Skeletal muscle tissue (tissue), 4 donors: Measurements from ENCODE around the gene BIN2. TPM values are rescaled to one million over a fixed set of nuclear protein-coding genes. Genes with fewer than 3 reads are reported as not detected.

Experiments
- H3K27ac ChIP-seq: one replicate; pipeline ENCODE4 v1.7.0; 2013; ENCODE audit warnings: mild to moderate bottlenecking, low read depth, low read length, inconsistent platforms
- H3K27me3 ChIP-seq, 3 donors: one replicate each; pipeline ENCODE4 v1.7.0; 2013; ENCODE audit warnings: low read length in 3 of 3; ENCODE audit not compliant: control insufficient read depth in 3 of 3, insufficient read depth in 3 of 3
- H3K36me3 ChIP-seq, 3 donors: one replicate each; pipeline ENCODE4 v1.7.0; 2013; ENCODE audit warnings: low read length in 3 of 3; ENCODE audit not compliant: control insufficient read depth in 3 of 3, insufficient read depth in 3 of 3
- H3K4me1 ChIP-seq, 3 donors: one replicate each; pipeline ENCODE4 v1.7.0; 2013; ENCODE audit warnings: low read length in 3 of 3, mild to moderate bottlenecking in 3 of 3; ENCODE audit not compliant: control insufficient read depth in 3 of 3, insufficient read depth in 3 of 3
- H3K4me3 ChIP-seq, 3 donors: one replicate each; pipeline ENCODE4 v1.7.0; 2013; ENCODE audit warnings: low read length in 3 of 3
- H3K9ac ChIP-seq, 3 donors: one replicate each; pipeline ENCODE4 v1.7.0; 2013; ENCODE audit warnings: low read length in 3 of 3, mild to moderate bottlenecking in 3 of 3, moderate library complexity in 2 of 3, low read depth in 1 of 3
- H3K9me3 ChIP-seq, 3 donors: one replicate each; pipeline ENCODE4 v1.7.0; 2013; ENCODE audit warnings: low read length in 3 of 3; ENCODE audit not compliant: control insufficient read depth in 3 of 3
- total RNA-seq: library from RNA; depleted of rRNA; stranded (reverse); fragments of >200 nt; gene quantifications from one replicate; pipeline ENCODE4 v1.2.3, GENCODE V29; 2014
- donor health status: Osteomylitis.

BIN2 gene
- 3.1 TPM for total RNA-seq

DNA sequence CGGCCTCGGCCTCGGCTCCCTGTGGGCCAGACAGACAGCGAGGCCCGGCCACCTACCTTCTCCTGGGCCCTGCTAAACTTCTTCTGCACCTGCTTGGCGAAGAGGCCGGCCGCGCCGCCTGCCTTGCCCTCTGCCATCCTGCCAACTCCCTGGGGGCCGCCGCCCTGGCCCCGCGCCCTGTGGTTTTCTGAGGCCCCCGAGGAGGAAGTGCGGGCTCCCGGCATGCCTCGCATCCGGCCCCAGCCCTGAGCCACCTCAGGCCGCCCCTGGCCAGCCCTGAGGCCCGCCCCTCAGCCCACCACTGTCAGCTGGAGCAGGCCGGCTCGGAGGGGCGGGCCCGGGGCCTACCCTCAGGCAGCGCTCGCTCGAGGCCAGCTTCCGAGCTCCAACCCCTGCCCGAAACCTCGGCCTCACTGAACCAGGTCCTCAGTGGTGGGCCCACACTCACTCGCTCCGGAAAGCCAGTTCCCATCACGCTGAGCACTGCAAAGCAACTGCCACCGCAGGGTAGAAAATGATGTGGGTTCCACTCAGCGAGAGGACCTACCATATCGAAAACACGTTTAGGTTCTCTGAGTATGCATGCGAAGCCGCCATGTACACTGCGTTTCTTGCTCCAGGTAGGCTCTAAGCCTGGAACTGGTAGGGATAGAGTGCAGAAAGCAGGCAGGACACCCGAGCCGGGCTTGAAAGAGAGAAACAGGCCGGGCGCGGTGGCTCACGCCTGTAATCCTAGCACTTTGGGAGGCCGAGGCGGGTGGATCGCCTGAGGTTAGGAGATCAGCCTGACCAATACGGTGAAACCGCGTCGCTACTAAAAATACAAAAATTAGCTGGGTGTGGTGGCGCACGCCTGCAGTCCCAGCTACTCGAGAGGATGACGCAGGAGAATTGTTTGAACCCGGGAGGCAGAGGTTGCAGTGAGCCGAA, at the start of gene BIN2:
TSS of gene BIN2 (minus strand) at position 209 of the 930 bp plus-strand sequence. CDS start at position 137, 72 bp downstream.
- H3K4me1 ChIP-seq: peaks cover 0 to 14% (median 3%) of the 10 kb centered on the region in 3 donors
- peak within 1 kb of the TSS; percentile 47 for H3K27ac ChIP-seq
- peak within 1 kb of the TSS in 1 of 3 donors; percentile 8 for H3K4me3 ChIP-seq
- H3K9me3 ChIP-seq: no peaks in the 10 kb centered on the region
- H3K27me3 ChIP-seq: no peaks in the 10 kb centered on the region
- H3K36me3 ChIP-seq: no peaks in the 10 kb centered on the region
- H3K9ac ChIP-seq: peak within 1 kb of the TSS in 1 of 3 donors; percentile 20

DNA sequence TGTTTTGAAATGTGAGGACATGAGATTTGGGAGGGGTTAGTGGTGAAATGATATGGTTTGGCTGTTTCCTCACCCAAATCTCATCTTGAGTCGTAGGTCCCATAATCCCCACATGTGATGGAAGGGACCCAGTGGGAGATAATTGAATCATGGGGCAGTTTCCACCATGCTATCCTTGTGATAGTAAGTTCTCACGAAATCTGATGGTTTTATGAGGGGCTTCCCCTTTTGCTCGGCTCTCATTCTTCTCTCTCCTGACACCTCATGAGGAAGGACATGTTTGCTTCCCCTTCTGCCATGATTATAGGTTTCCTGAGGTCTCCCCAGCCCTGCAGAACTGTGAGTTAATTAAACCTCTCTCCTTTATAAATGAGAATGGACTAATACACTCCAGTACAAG, 49.2 kb upstream of the BIN2 start:
- H3K36me3 ChIP-seq: no peaks in the 10 kb centered on the region
- no peak overlapping the region for H3K4me3 ChIP-seq
- no peak overlapping the region for H3K27ac ChIP-seq
- H3K27me3 ChIP-seq: no peaks in the 10 kb centered on the region
- H3K9me3 ChIP-seq: no peaks in the 10 kb centered on the region
- peaks cover 4 to 18% (median 14%) of the 10 kb centered on the region in 3 donors for H3K4me1 ChIP-seq
- no peak overlapping the region for H3K9ac ChIP-seq

DNA sequence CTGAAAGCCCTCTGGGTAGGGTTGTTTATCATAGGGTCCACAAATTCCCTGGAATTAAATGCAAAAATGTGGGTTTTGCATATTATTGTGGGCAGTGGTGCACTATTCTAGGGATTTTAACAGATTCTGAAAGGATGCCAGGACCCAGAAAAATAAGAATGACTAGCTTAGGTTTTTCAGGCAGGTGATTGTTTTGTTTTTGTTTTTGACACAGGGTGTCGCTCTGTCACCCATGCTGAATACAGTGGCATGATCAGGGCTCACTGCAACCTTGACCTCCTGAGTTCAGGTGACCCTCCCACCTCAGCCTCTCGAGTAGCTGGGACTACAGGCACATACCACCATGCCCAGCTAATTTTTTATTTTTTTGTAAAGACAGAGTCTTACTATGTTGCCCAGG, 48.0 kb upstream of the BIN2 start:
- H3K36me3 ChIP-seq: no peaks in the 10 kb centered on the region
- peak overlapping the region; percentile 26 for H3K27ac ChIP-seq
- peaks cover 4 to 18% (median 9%) of the 10 kb centered on the region in 3 donors for H3K4me1 ChIP-seq
- peak overlapping the region; percentile 11 to 34 (median 22) for H3K9ac ChIP-seq
- H3K27me3 ChIP-seq: no peaks in the 10 kb centered on the region
- no peak overlapping the region for H3K4me3 ChIP-seq
- no peaks in the 10 kb centered on the region for H3K9me3 ChIP-seq

DNA sequence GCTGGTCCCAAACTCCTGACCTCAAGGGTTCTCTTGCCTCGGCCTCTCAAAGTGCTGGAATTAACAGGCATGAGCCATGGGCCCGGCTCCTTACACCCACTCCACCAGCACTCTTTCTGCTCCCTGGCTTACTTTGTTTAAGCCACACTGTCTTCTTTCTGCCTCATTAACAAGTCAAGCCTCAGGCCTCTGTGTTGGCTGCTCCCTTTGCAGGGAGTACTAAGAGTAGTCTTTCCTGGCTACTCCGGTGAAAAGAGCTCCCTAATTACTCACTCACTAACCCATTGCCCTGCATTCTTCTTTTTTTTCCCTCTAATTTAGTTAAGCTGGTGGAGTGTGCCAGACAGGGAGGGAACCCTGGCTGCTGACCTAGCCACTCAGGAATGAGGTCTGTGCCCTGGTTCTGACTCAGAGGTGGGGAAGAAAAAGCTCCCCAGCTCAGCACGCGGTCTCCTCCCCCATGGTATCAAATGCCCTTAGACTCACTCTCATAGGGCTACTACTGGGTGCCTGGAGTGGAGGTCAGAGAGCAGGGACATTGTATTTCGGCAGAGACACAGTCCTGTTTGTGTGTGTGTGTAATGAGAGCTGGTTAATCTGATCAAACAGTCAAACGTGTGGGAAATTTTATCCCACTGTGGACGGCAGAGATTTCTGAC, 47.5 kb upstream of the BIN2 start:
- H3K27ac ChIP-seq: peak overlapping the region; percentile 26

DNA sequence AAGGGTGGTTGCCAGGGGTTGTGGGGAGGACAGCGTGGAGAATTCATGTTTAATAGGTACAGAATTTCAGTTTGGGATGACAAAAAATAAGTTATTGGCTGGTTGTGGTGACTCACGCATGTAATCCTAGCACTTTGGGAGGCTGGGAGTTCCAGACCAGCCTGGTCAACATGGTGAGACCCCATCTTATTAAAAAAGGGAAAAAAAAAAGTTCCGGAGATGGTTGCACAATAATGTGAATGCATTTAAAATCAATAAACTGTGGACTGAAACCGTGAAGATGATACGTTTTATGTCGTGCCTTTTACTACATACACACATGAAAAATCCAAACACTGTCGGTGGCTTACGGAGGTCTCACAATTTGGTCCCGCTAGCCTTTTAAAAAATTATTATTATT, 46.7 kb upstream of the BIN2 start:
- H3K9ac ChIP-seq: no peak overlapping the region
- no peak overlapping the region for H3K27ac ChIP-seq
- no peaks in the 10 kb centered on the region for H3K9me3 ChIP-seq
- no peaks in the 10 kb centered on the region for H3K27me3 ChIP-seq
- peaks cover 4 to 18% (median 9%) of the 10 kb centered on the region in 3 donors for H3K4me1 ChIP-seq
- H3K4me3 ChIP-seq: no peak overlapping the region
- no peaks in the 10 kb centered on the region for H3K36me3 ChIP-seq

More for the DNA sequence above, 47.5 kb upstream of the BIN2 start:
- Histone ChIP-seq H3K9me3 (no peaks in the 10 kb centered on the region), H3K36me3 (no peaks in the 10 kb centered on the region), H3K4me3 (no peak overlapping the region), H3K9ac (peak overlapping the region; percentile 11 to 34 (median 22)), H3K27me3 (no peaks in the 10 kb centered on the region), H3K4me1 (peaks cover 4 to 18% (median 9%) of the 10 kb centered on the region in 3 donors)

DNA sequence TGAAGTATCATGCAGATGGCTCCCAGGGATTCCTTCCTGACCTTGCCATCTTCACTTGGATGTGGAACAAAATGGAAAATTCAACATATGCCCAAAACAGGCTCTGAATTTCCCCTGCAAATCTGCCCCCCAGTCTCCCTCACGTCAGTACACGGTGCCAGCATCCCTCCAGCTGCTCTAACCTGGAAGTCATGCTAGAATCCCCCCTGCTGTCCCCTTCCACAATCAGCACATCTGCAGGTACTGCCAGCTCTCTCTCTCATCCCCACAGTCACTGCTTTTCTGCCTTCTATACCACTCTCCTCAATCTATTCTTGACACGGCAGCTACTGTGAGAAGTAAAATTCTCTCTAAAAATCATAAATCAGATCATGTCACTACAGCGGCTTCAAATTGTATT, 45.6 kb upstream of the BIN2 start:
- no peak overlapping the region for H3K9ac ChIP-seq
- peaks cover 4 to 14% (median 9%) of the 10 kb centered on the region in 3 donors for H3K4me1 ChIP-seq
- no peaks in the 10 kb centered on the region for H3K36me3 ChIP-seq
- H3K27me3 ChIP-seq: no peaks in the 10 kb centered on the region
- H3K4me3 ChIP-seq: no peak overlapping the region
- H3K9me3 ChIP-seq: no peaks in the 10 kb centered on the region
- no peak overlapping the region for H3K27ac ChIP-seq

DNA sequence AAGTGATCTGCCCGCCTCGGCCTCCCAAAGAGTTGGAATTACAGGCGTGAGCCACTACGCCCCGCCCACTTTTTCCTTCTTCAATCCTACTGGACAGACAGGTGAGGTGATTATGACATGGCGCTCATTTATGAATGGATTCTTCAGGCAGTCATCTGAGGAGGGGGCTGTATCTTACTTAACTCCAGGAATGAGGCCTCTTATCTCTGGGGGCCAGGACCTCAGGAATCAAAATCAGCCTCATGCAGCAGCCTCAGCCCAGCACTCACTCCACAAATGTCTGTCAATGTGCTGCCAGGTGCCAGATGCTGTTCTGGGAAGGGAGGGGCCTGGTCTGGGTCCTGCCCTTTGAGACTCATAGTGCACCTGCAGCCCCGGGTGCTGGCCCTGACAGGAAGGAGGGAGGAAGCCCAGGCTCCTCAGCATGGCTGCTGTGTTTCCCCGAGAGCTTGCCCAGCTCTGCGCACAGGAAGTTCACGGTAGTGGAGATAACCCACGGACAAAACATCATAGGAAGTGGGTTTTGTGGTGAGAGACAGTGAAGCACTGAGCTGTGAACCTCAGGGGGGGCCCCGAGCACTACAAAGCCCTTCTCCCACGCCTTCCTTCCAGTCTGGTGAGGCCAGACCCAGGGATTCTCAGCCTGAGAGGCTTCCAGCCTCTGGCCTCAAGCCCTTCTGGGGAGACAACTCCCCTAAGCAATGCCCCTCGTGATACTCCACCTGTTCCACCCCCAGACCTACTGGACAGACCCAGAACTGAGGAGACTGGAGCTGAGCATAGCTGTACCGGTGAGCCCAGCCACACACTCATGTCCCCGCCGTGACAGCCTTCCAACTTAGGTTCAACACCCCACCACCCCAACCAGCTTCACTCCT, 44.9 kb upstream of the BIN2 start:
- Histone ChIP-seq H3K4me3 (no peak overlapping the region), H3K9me3 (no peaks in the 10 kb centered on the region)

DNA sequence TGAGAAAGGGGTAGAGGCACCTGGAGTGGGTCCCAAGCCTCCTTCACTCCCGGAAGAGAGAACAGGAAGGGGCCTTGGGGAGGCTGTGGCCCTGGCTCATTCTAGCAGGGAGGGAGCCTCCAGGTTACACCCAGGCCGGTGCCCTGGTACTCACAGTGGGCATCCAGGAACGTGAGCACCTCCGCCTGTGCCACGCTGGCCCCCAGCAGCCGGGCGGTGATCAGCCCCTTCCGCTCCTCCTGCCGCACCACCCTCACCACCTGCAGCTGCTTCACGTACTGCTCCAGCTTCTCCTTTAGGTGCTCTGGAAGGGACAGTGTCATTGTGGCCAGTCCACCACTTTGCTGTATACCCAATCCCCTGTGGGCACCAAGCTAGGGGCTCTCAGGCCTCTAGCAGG, 41.3 kb upstream of the BIN2 start:
- H3K27me3 ChIP-seq: no peaks in the 10 kb centered on the region
- H3K36me3 ChIP-seq: no peaks in the 10 kb centered on the region
- no peaks in the 10 kb centered on the region for H3K4me1 ChIP-seq
- H3K27ac ChIP-seq: no peak overlapping the region
- H3K4me3 ChIP-seq: no peak overlapping the region
- H3K9ac ChIP-seq: no peak overlapping the region
- H3K9me3 ChIP-seq: no peaks in the 10 kb centered on the region

More for the DNA sequence above, 44.9 kb upstream of the BIN2 start:
- no peaks in the 10 kb centered on the region for H3K27me3 ChIP-seq
- H3K27ac ChIP-seq: no peak overlapping the region
- peaks cover 4 to 12% (median 9%) of the 10 kb centered on the region in 3 donors for H3K4me1 ChIP-seq
- no peak overlapping the region for H3K9ac ChIP-seq
- H3K36me3 ChIP-seq: no peaks in the 10 kb centered on the region

DNA sequence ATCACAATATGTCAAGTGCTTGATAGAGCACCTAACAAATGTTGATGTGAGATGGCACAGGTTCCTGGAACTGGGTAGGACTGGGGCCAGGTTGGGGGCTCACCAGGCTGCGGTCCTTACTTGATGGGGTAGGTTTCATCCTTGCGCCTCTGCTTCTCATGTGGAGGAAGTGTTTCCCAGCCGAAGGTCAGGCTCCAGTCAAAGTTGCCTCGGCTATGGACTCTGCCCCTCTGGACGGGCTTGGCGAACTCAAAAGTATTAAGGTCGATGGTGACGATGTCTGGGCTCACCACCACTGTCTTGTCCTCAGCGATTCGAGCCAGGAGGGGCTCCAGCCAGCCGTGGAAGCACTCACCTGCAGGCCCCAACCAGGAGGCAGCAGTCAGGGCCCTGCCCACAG, 40.0 kb upstream of the BIN2 start:
- H3K4me3 ChIP-seq: no peak overlapping the region
- no peaks in the 10 kb centered on the region for H3K9me3 ChIP-seq

More for the DNA sequence above, 40.0 kb upstream of the BIN2 start:
- Histone ChIP-seq H3K9ac (no peak overlapping the region), H3K27me3 (peaks cover 0 to 3% (median 0%) of the 10 kb centered on the region in 3 donors), H3K27ac (no peak overlapping the region), H3K4me1 (no peaks in the 10 kb centered on the region), H3K36me3 (no peaks in the 10 kb centered on the region)
